ENCODE measurements around the gene PCDH15.
"Not testable (repeated sequence)": the region's sequence is repeated elsewhere in the genome, so short reads cannot be mapped to it uniquely, and the experiment has no call there.

The PCDH15 gene

GRCh38 chr10:54554028-54554427 lies 247.0 kb downstream of the PCDH15 start:
- no peak for DNase-seq (ENCODE audit: low spot score)

- no peak for DNase-seq (ENCODE audit: low spot score)
These were observed 251.0 kb downstream of the PCDH15 start for GRCh38 chr10:54550016-54550415.

GRCh38 chr10:54531296-54531695 lies 269.7 kb downstream of the PCDH15 start:
- no peak for DNase-seq (ENCODE audit: low spot score)

GRCh38 chr10:54530299-54530698 lies 270.7 kb downstream of the PCDH15 start:
- no peak for DNase-seq (ENCODE audit: low spot score)

GRCh38 chr10:54525816-54526215 lies 275.2 kb downstream of the PCDH15 start:
- DNase-seq (ENCODE audit: low spot score): no peak

- DNase-seq (ENCODE audit: low spot score): not testable (repeated sequence)
These were observed 285.8 kb downstream of the PCDH15 start for GRCh38 chr10:54515244-54515643.

GRCh38 chr10:54503863-54504262 lies 297.2 kb downstream of the PCDH15 start:
- DNase-seq (ENCODE audit: low spot score): no peak

- no peak for DNase-seq (ENCODE audit: low spot score)
These were observed 299.1 kb downstream of the PCDH15 start for GRCh38 chr10:54501929-54502328.

- DNase-seq (ENCODE audit: low spot score): no peak
These were observed 304.2 kb downstream of the PCDH15 start for GRCh38 chr10:54496852-54497251.

- DNase-seq (ENCODE audit: low spot score): no peak
These were observed 313.3 kb downstream of the PCDH15 start for GRCh38 chr10:54487743-54488142.

- no peak for DNase-seq (ENCODE audit: low spot score)
These were observed 315.1 kb downstream of the PCDH15 start for GRCh38 chr10:54485971-54486370.

GRCh38 chr10:54484186-54484585 lies 316.8 kb downstream of the PCDH15 start:
- DNase-seq (ENCODE audit: low spot score): no peak

- no peak for DNase-seq (ENCODE audit: low spot score)
These were observed 322.4 kb downstream of the PCDH15 start for GRCh38 chr10:54478601-54479000.

GRCh38 chr10:54477738-54478137 lies 323.3 kb downstream of the PCDH15 start:
- no peak for DNase-seq (ENCODE audit: low spot score)

GRCh38 chr10:54470324-54470631 lies 330.8 kb downstream of the PCDH15 start:
- no peak for DNase-seq (ENCODE audit: low spot score)

GRCh38 chr10:54469587-54470323 lies 331.3 kb downstream of the PCDH15 start:
- DNase-seq (ENCODE audit: low spot score): no peak

- DNase-seq (ENCODE audit: low spot score): no peak
These were observed 346.8 kb downstream of the PCDH15 start for GRCh38 chr10:54454271-54454670.

GRCh38 chr10:54449056-54449455 lies 352.0 kb downstream of the PCDH15 start:
- no peak for DNase-seq (ENCODE audit: low spot score)

GRCh38 chr10:54444170-54444569 lies 356.9 kb downstream of the PCDH15 start:
- DNase-seq (ENCODE audit: low spot score): no peak

GRCh38 chr10:54441275-54441674 lies 359.8 kb downstream of the PCDH15 start:
- no peak for DNase-seq (ENCODE audit: low spot score)

GRCh38 chr10:54434782-54435181 lies 366.2 kb downstream of the PCDH15 start:
- no peak for DNase-seq (ENCODE audit: low spot score)

GRCh38 chr10:54415483-54415882 lies 385.5 kb downstream of the PCDH15 start:
- DNase-seq (ENCODE audit: low spot score): no peak

- peak; percentile 15 for DNase-seq (ENCODE audit: low spot score)
These were observed 398.5 kb downstream of the PCDH15 start for GRCh38 chr10:54402576-54402975.

GRCh38 chr10:54396031-54396430 lies 405.0 kb downstream of the PCDH15 start:
- DNase-seq (ENCODE audit: low spot score): no peak
